Keratinocyte (primary cell): ENCODE measurements around the gene TTC22.

ENCODE experiments used
- CTCF ChIP-seq, 3 experiments: IDR thresholded peaks in 1 of 3; conservative IDR thresholded peaks in 1 of 3; optimal IDR thresholded peaks in 1 of 3; 2 replicates in 2 of 3; 3 replicates in 1 of 3; pipeline versions ENCODE3 to v1.5.1; 2011; ENCODE audit warnings: low read length in 3 of 3, mild to moderate bottlenecking in 3 of 3, moderate library complexity in 2 of 3, control low read depth in 1 of 3, inconsistent platforms in 1 of 3; ENCODE audit not compliant: insufficient read depth in 2 of 3; ENCODE audit errors: extremely low read depth in 1 of 3
- EZH2 ChIP-seq: IDR thresholded peaks from one replicate; pipeline ENCODE4 v1.6.1; 2012; ENCODE audit warnings: inconsistent platforms, mild to moderate bottlenecking, low read length, moderate library complexity

- TF ChIP-seq EZH2 (no peak), CTCF (optimal IDR thresholded peaks at IDR 0.05 in 1 of 3, IDR thresholded peaks at IDR 0.05 in 1 of 3, conservative IDR thresholded peaks at IDR 0.05 in 1 of 3; ENCODE audit: extremely low read depth in 1 of 3, insufficient read depth in 2 of 3, low read length in 3 of 3) (peak in 1 of 3 experiments; percentile 51)
Measured at GRCh38 chr1:54768093-54768492, 33.0 kb downstream of the TTC22 start.
